ENCODE results near the gene FGD6.

Gene FGD6

GRCh38 chr12:95192271-95192670, 25.0 kb downstream of the FGD6 start:
- H3K27ac Mint-ChIP-seq: no peak overlapping the region
- H3K4me3 Mint-ChIP-seq: no peak overlapping the region
- H3K9me3 Mint-ChIP-seq: no peaks in the 10 kb centered on the region
- DNase-seq (ENCODE audit: low spot score): no peak
- H3K27me3 Mint-ChIP-seq (ENCODE audit: low read depth): no peaks in the 10 kb centered on the region
- no peaks in the 10 kb centered on the region for H3K4me1 Mint-ChIP-seq (ENCODE audit: low read depth)
- H3K36me3 Mint-ChIP-seq (ENCODE audit: low read depth): no peaks in the 10 kb centered on the region

- no peak overlapping the region for H3K27ac Mint-ChIP-seq
- no peak overlapping the region for H3K4me3 Mint-ChIP-seq
- no peaks in the 10 kb centered on the region for H3K36me3 Mint-ChIP-seq (ENCODE audit: low read depth)
- no peaks in the 10 kb centered on the region for H3K27me3 Mint-ChIP-seq (ENCODE audit: low read depth)
- no peaks in the 10 kb centered on the region for H3K4me1 Mint-ChIP-seq (ENCODE audit: low read depth)
- DNase-seq (ENCODE audit: low spot score): no peak
- H3K9me3 Mint-ChIP-seq: no peaks in the 10 kb centered on the region
These were observed 26.1 kb downstream of the FGD6 start for GRCh38 chr12:95191060-95191696.

DNA sequence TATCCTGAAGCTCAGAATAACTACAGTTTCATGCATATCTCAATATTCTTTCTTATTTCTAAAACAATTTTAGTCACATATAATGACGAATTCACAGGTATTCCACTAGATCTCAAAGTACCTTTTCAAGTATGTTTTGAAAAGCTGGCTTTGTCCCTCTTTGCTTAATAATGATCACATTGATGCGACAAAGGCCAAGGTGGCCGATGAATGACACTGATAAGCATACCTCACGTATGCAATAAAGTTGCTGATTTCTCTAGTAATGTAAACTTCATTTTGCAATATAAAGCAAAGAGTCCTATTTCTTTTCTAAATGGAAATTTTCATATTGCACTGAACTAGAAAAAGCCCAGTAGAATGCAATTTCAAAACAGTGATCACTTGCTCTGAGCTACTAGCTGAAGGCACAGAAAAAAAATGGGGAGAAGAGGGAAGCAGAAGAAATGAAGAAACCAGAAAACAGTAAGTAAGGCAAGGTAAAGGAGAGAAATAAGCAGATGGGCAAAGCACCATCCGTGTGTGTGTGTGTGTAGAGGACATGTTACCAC, 29.3 kb downstream of the FGD6 start:
- Mint-ChIP-seq H3K4me1 (ENCODE audit: low read depth) (no peaks in the 10 kb centered on the region), H3K4me3 (no peak overlapping the region), H3K36me3 (ENCODE audit: low read depth) (no peaks in the 10 kb centered on the region), H3K27ac (no peak overlapping the region), H3K27me3 (ENCODE audit: low read depth) (no peaks in the 10 kb centered on the region), H3K9me3 (no peaks in the 10 kb centered on the region)
- no peak for DNase-seq (ENCODE audit: low spot score)

DNA sequence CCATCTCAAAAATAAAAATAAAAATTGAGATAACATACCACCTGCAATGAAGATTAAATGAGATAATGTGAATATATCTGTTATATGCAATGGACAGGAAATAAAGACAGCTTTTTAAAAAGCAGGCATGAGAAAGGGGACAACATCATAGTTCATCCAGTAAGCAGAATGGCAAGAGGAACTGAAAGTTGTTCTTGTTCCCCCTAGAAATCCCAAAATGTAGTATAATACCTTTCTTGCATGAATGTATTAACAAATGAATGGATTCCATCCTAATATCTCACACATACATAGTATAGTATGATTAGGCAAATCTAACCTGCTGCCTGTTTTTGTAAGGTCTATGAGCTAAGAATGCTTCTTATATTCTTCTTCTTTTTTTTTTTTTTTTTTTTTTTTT, 31.4 kb downstream of the FGD6 start:
- Mint-ChIP-seq H3K36me3 (ENCODE audit: low read depth) (no peaks in the 10 kb centered on the region), H3K9me3 (no peaks in the 10 kb centered on the region), H3K27me3 (ENCODE audit: low read depth) (no peaks in the 10 kb centered on the region), H3K4me3 (no peak overlapping the region), H3K4me1 (ENCODE audit: low read depth) (no peaks in the 10 kb centered on the region), H3K27ac (no peak overlapping the region)
- no peak for DNase-seq (ENCODE audit: low spot score)

- Mint-ChIP-seq H3K4me3 (no peak overlapping the region), H3K36me3 (ENCODE audit: low read depth) (no peaks in the 10 kb centered on the region), H3K9me3 (no peaks in the 10 kb centered on the region), H3K27me3 (ENCODE audit: low read depth) (no peaks in the 10 kb centered on the region), H3K4me1 (ENCODE audit: low read depth) (no peaks in the 10 kb centered on the region), H3K27ac (no peak overlapping the region)
- DNase-seq (ENCODE audit: low spot score): no peak
These were observed 32.2 kb downstream of the FGD6 start for GRCh38 chr12:95185072-95185471.

DNA sequence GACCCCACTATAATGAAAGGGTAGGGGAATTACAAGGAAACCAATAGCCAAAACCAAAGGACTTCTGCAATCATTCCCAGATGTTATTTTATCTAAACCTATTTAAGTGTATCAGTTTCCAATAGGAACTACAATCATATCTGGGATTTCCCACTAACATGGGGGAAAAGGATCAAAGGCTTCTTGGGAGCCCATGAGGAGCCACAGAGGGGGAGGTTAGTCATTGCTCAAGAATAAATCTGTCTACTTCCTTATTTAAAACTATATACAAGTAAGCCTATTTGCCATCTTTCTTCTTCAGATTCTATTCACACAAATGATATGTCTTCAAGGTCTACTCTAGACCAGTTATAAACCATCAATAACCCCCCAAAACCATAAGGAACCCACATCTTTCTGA, 33.1 kb downstream of the FGD6 start:
- Mint-ChIP-seq H3K27me3 (ENCODE audit: low read depth) (no peaks in the 10 kb centered on the region), H3K9me3 (no peaks in the 10 kb centered on the region), H3K4me3 (no peak overlapping the region), H3K36me3 (ENCODE audit: low read depth) (no peaks in the 10 kb centered on the region), H3K27ac (no peak overlapping the region), H3K4me1 (ENCODE audit: low read depth) (no peaks in the 10 kb centered on the region)
- no peak for DNase-seq (ENCODE audit: low spot score)

- peak; percentile 9 for DNase-seq (ENCODE audit: low spot score)
- Mint-ChIP-seq H3K4me1 (ENCODE audit: low read depth) (no peaks in the 10 kb centered on the region), H3K27me3 (ENCODE audit: low read depth) (no peaks in the 10 kb centered on the region), H3K27ac (no peak overlapping the region), H3K4me3 (no peak overlapping the region), H3K36me3 (ENCODE audit: low read depth) (no peaks in the 10 kb centered on the region), H3K9me3 (no peaks in the 10 kb centered on the region)
These were observed 34.3 kb downstream of the FGD6 start for GRCh38 chr12:95182868-95183415.

DNA sequence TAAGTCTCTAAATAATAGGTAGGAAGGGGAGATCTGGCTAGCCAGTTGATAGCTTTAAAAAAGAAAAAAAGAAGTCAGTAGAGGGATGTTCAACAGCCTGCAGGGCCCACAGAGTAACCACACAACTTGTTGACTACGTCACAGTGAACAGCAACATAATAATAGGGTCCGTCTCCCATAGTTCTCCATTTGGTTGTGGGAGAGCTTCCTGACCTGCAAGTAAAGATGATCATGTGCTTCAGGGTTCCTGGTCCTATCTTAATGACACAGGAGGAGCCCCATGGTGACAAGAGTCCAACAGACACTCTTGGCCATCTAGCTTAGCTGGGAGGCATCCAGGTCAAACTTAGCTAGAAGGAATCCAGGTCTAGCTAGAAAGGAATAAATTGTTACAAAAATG, 36.2 kb downstream of the FGD6 start:
- no peaks in the 10 kb centered on the region for H3K9me3 Mint-ChIP-seq
- H3K27me3 Mint-ChIP-seq (ENCODE audit: low read depth): no peaks in the 10 kb centered on the region
- H3K36me3 Mint-ChIP-seq (ENCODE audit: low read depth): no peaks in the 10 kb centered on the region
- DNase-seq (ENCODE audit: low spot score): no peak
- no peak overlapping the region for H3K4me3 Mint-ChIP-seq
- H3K27ac Mint-ChIP-seq: no peak overlapping the region
- no peaks in the 10 kb centered on the region for H3K4me1 Mint-ChIP-seq (ENCODE audit: low read depth)

DNA sequence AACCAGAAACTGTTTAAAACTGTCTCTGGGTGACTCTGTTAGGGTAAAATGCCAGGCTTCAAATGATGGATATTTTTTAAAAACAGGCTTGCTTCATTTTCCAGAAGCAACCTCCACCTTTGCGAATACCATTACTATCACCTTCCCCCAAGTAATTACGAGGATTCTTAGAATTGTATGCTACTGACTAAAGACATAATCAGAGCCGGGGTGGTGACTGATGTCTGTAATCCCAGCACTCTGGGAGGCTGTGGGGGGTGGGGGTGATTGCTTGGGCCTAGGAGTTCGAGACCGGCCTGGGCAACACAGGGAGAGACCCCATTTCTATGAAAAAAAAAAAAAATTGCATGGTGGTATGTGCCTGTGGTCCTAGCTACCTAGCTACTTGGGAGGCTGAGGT, 38.3 kb downstream of the FGD6 start:
- Mint-ChIP-seq H3K9me3 (no peaks in the 10 kb centered on the region), H3K36me3 (ENCODE audit: low read depth) (no peaks in the 10 kb centered on the region), H3K4me3 (no peak overlapping the region), H3K27me3 (ENCODE audit: low read depth) (peaks cover 2% of the 10 kb centered on the region), H3K27ac (no peak overlapping the region), H3K4me1 (ENCODE audit: low read depth) (no peaks in the 10 kb centered on the region)
- DNase-seq (ENCODE audit: low spot score): no peak

DNA sequence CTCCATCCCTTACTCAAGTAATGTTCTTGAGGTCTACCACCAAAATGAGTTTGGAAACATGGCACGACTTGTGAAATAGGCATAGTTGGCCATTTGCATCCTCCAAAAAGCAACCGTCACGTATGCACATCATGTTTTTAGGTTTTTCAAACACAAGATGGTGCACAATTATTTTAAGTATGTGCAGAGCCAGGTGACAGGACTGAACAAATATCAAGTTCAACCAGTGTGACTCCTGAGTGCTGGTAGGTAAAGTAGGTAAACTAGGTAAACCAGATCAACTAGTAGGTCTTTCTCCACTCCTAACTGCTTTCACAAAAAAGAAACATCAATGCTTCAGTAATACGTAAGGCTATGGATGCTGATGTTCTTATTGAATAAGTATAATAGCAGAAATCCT, 39.1 kb downstream of the FGD6 start:
- no peak overlapping the region for H3K27ac Mint-ChIP-seq
- peaks cover 2% of the 10 kb centered on the region for H3K27me3 Mint-ChIP-seq (ENCODE audit: low read depth)
- no peak overlapping the region for H3K4me3 Mint-ChIP-seq
- no peaks in the 10 kb centered on the region for H3K4me1 Mint-ChIP-seq (ENCODE audit: low read depth)
- no peak for DNase-seq (ENCODE audit: low spot score)
- no peaks in the 10 kb centered on the region for H3K36me3 Mint-ChIP-seq (ENCODE audit: low read depth)
- H3K9me3 Mint-ChIP-seq: no peaks in the 10 kb centered on the region

- Mint-ChIP-seq H3K36me3 (ENCODE audit: low read depth) (no peaks in the 10 kb centered on the region), H3K27ac (no peak overlapping the region), H3K4me3 (no peak overlapping the region), H3K4me1 (ENCODE audit: low read depth) (no peaks in the 10 kb centered on the region), H3K27me3 (ENCODE audit: low read depth) (peaks cover 2% of the 10 kb centered on the region), H3K9me3 (no peaks in the 10 kb centered on the region)
- DNase-seq (ENCODE audit: low spot score): no peak
These were observed 40.0 kb downstream of the FGD6 start for GRCh38 chr12:95177201-95177768.

- Mint-ChIP-seq H3K27me3 (ENCODE audit: low read depth) (peaks cover 2% of the 10 kb centered on the region), H3K4me3 (no peak overlapping the region), H3K36me3 (ENCODE audit: low read depth) (no peaks in the 10 kb centered on the region), H3K4me1 (ENCODE audit: low read depth) (no peaks in the 10 kb centered on the region), H3K27ac (no peak overlapping the region), H3K9me3 (no peaks in the 10 kb centered on the region)
- DNase-seq (ENCODE audit: low spot score): no peak
These were observed 43.6 kb downstream of the FGD6 start for GRCh38 chr12:95173392-95174251.

GRCh38 chr12:95169368-95169767, 47.9 kb downstream of the FGD6 start:
- no peaks in the 10 kb centered on the region for H3K27me3 Mint-ChIP-seq (ENCODE audit: low read depth)
- no peaks in the 10 kb centered on the region for H3K4me1 Mint-ChIP-seq (ENCODE audit: low read depth)
- H3K27ac Mint-ChIP-seq: no peak overlapping the region
- no peak for DNase-seq (ENCODE audit: low spot score)
- no peaks in the 10 kb centered on the region for H3K9me3 Mint-ChIP-seq
- H3K4me3 Mint-ChIP-seq: no peak overlapping the region
- H3K36me3 Mint-ChIP-seq (ENCODE audit: low read depth): no peaks in the 10 kb centered on the region

DNA sequence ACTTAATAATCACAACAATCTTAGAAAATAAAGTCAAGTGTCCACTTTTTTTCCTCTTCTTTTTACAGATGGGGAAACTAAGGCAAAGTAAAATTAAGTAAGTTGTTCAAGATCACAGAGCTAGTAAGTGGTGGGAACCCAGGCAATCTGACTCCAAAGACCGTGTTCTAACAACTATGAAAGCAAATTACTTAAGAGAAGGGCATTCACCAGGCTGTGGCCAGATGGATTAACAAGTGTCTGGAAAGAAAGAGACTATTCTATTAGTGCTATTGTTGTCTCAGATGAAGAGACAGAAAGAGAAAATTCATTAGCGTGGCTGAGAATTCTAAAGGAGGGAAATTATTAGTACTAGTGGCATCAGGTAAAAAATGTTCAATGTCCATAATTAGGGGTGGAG, 48.5 kb downstream of the FGD6 start:
- H3K9me3 Mint-ChIP-seq: no peaks in the 10 kb centered on the region
- no peaks in the 10 kb centered on the region for H3K36me3 Mint-ChIP-seq (ENCODE audit: low read depth)
- no peak overlapping the region for H3K27ac Mint-ChIP-seq
- H3K27me3 Mint-ChIP-seq (ENCODE audit: low read depth): no peaks in the 10 kb centered on the region
- no peak overlapping the region for H3K4me3 Mint-ChIP-seq
- no peak for DNase-seq (ENCODE audit: low spot score)
- no peaks in the 10 kb centered on the region for H3K4me1 Mint-ChIP-seq (ENCODE audit: low read depth)

Measured in T-helper 2 cell treated with Interferon-gamma antibody and Interleukin-4, amounts not matched to agents 5 μg/mL and 100 μg/mL, for 36 hours (primary cell).